Measurements from ENCODE around the gene SMARCA2.

GRCh38 chr9:2000314-2000713 lies 14.8 kb upstream of the SMARCA2 start:
- TF ChIP-seq CTCF (IDR thresholded peaks at IDR 0.05) (no peak), EZH2 (IDR thresholded peaks at IDR 0.05; ENCODE audit: borderline replicate concordance, insufficient read depth, low read depth, low read length, poor library complexity, severe bottlenecking) (no peak)
